ENCODE measurements around the gene ISL2.

DNA sequence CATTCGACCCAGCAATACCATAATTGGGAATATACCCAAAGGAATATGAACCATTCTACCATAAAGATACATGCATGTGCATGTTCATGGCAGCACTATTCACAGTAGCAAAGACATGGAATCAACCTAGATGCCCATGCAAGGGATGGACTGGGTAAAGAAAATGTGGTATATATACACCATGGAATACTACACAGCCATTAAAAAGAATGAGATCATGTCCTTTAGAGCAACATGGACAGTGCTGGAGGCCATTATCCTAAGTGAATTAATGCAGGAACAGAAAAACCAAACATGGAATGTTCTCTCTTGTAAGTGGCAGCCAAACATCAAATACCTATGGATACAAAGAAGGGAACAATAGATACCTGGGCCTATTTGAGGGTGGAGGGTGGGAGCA, 32.7 kb upstream of the ISL2 start:
- TF ChIP-seq SUZ12 (IDR thresholded peaks at IDR 0.05; ENCODE audit: extremely low read depth, insufficient read depth, insufficient read length) (no peak), YY1 (IDR thresholded peaks at IDR 0.05; ENCODE audit: insufficient read depth, insufficient read length) (no peak)
